ENCODE data around the gene ARHGAP9.

DNA sequence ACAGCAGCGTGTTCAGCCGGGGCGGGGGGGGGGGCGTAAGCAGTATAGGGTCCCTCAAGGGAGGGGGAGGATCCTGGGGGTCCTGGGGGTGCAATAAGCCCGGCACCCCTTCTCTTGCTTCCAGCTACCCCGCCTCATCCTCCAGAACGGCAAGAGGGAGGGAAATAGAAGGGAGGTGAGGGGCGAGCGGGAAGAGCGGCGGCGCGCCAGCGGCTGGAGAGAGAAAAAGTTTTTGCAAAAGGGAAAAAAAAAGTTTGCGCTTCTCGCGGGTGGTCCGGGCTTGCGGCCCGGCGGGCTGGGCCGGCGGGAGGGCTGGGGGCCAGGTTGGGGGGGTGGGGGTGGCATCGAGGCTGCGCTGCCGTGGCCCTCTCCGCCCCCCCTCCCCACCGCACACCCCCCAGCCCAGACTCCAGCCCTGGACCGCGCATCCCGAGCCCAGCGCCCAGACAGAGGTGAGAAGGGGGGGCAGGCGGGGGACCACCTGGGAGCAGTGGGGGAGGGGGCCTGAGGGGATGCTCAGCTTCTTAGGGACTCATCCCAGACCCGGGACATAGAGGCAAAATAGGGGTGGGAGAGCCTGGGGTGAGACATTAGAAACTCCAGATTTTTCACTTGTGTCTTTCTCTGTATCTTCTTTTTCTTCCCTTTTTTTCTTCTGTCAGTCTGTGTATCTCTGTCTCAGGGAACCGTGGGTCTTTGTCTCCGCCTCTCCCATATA, 19.8 kb downstream of the ARHGAP9 start, which contains the start of gene GLI1:
- TF ChIP-seq CTCF (IDR thresholded peaks at IDR 0.05): no peak
- TF ChIP-seq SIN3A (IDR thresholded peaks at IDR 0.05; ENCODE audit: borderline replicate concordance, insufficient read depth, low read depth, low read length): no peak
